ENCODE data around the gene SPAG16. TPM values are rescaled to one million over a fixed set of nuclear protein-coding genes. Genes with fewer than 3 reads are reported as not detected.

The SPAG16 gene
- total RNA-seq, 4 donors from 2014 or later, result 1.1 to 8.8 (median 6.3) TPM

- no peaks in the 10 kb centered on the region for H3K27me3 ChIP-seq
- H3K36me3 ChIP-seq, result no peaks in the 10 kb centered on the region
- no peaks in the 10 kb centered on the region for H3K9me3 ChIP-seq
- TF ChIP-seq, protein P1, sequence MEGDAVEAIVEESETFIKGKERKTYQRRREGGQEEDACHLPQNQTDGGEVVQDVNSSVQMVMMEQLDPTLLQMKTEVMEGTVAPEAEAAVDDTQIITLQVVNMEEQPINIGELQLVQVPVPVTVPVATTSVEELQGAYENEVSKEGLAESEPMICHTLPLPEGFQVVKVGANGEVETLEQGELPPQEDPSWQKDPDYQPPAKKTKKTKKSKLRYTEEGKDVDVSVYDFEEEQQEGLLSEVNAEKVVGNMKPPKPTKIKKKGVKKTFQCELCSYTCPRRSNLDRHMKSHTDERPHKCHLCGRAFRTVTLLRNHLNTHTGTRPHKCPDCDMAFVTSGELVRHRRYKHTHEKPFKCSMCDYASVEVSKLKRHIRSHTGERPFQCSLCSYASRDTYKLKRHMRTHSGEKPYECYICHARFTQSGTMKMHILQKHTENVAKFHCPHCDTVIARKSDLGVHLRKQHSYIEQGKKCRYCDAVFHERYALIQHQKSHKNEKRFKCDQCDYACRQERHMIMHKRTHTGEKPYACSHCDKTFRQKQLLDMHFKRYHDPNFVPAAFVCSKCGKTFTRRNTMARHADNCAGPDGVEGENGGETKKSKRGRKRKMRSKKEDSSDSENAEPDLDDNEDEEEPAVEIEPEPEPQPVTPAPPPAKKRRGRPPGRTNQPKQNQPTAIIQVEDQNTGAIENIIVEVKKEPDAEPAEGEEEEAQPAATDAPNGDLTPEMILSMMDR (IDR thresholded peaks at IDR 0.05 in 4 of 5, conservative IDR thresholded peaks at IDR 0.05 in 1 of 5), result no peak
- no peak for TF ChIP-seq POLR2A (IDR thresholded peaks at IDR 0.05)
- H3K4me1 ChIP-seq, result no peaks in the 10 kb centered on the region
- H3K27ac ChIP-seq, result no peak overlapping the region
- no peak for DNase-seq
- in situ Hi-C loops (cut with MboI; ENCODE audit: low sequenced_read_pairs in 4 of 4) (no loop called here), intact Hi-C loops (cut with DNase I; ENCODE audit: low total_unique reads) (no loop called here)
- H3K4me3 ChIP-seq, result no peak overlapping the region
- no peak for ATAC-seq
These were observed 579.3 kb downstream of the SPAG16 start for GRCh38 chr2:213863541-213863940.

DNA sequence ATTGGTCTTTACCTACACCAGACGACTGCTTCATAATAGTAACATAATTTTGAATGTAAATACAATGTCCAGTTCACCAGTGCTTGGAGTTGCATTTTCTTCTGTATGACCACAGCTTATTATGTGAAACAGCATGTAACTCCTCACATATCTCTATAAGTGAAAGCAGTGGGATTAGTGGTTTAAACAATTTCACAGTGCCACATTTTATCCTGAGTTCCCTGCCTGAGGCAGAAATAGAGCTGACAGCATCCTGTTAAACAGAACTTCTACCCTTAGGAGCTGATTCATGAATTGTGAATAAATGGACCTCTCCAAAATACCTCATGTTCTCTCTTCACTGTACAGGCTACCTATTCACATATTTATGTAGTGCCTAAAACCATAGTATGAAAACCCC lies 584.3 kb downstream of the SPAG16 start:
- TF ChIP-seq, protein P1 (IDR thresholded peaks at IDR 0.05 in 4 of 5, conservative IDR thresholded peaks at IDR 0.05 in 1 of 5), result no peak
- no peak for TF ChIP-seq POLR2A (IDR thresholded peaks at IDR 0.05)
- Histone ChIP-seq H3K9me3 (no peaks in the 10 kb centered on the region), H3K27me3 (no peaks in the 10 kb centered on the region), H3K4me3 (no peak overlapping the region), H3K4me1 (no peaks in the 10 kb centered on the region), H3K36me3 (no peaks in the 10 kb centered on the region), H3K27ac (no peak overlapping the region)
- in situ Hi-C loops (cut with MboI; ENCODE audit: low sequenced_read_pairs in 4 of 4), result no loop called here
- intact Hi-C loops (cut with DNase I; ENCODE audit: low total_unique reads), result no loop called here
- DNase-seq (no peak), ATAC-seq (no peak)

- Histone ChIP-seq H3K36me3 (no peaks in the 10 kb centered on the region), H3K27ac (no peak overlapping the region), H3K27me3 (no peaks in the 10 kb centered on the region), H3K4me1 (no peaks in the 10 kb centered on the region), H3K9me3 (no peaks in the 10 kb centered on the region), H3K4me3 (no peak overlapping the region)
- DNase-seq (no peak), ATAC-seq (no peak)
- intact Hi-C loops (cut with DNase I; ENCODE audit: low total_unique reads) (no loop called here), in situ Hi-C loops (cut with MboI; ENCODE audit: low sequenced_read_pairs in 4 of 4) (no loop called here)
- no peak for TF ChIP-seq POLR2A (IDR thresholded peaks at IDR 0.05)
- TF ChIP-seq, protein P1 (IDR thresholded peaks at IDR 0.05 in 4 of 5, conservative IDR thresholded peaks at IDR 0.05 in 1 of 5), result no peak
These were observed 601.2 kb downstream of the SPAG16 start for GRCh38 chr2:213885485-213885884.

GRCh38 chr2:213914510-213914909 lies 630.2 kb downstream of the SPAG16 start:
- in situ Hi-C loops (cut with MboI; ENCODE audit: low sequenced_read_pairs in 4 of 4), result no loop called here

More at GRCh38 chr2:213914510-213914909, 630.2 kb downstream of the SPAG16 start:
- H3K4me3 ChIP-seq, result no peak overlapping the region
- H3K4me1 ChIP-seq, result no peaks in the 10 kb centered on the region
- no peak for DNase-seq
- no peaks in the 10 kb centered on the region for H3K36me3 ChIP-seq
- no peak overlapping the region for H3K27ac ChIP-seq
- H3K27me3 ChIP-seq, result no peaks in the 10 kb centered on the region
- intact Hi-C loops (cut with DNase I; ENCODE audit: low total_unique reads), result no loop called here
- TF ChIP-seq, protein P1 (IDR thresholded peaks at IDR 0.05 in 4 of 5, conservative IDR thresholded peaks at IDR 0.05 in 1 of 5), result no peak
- TF ChIP-seq POLR2A (IDR thresholded peaks at IDR 0.05), result no peak
- no peaks in the 10 kb centered on the region for H3K9me3 ChIP-seq
- no peak for ATAC-seq
